GM23338 (cell line): Measurements from ENCODE around the gene ZNF354C. TPM values are rescaled to one million over a fixed set of nuclear protein-coding genes. Genes with fewer than 3 reads are reported as not detected.

Experiments
- ATAC-seq: fragments of 200-7000 bp; cut with Tn5 transposase; 3 replicates; pipeline ENCODE4 v1.9.1; 2020
- DNase-seq: peaks from one replicate; pipeline ENCODE4 v3.0.0-alpha.2; 2015; ENCODE audit warnings: low spot score
- H2AFZ ChIP-seq: fragments of 200-600 bp; sonication (generic); 2 replicates; pipeline ENCODE4 v1.8.0; 2016; ENCODE audit warnings: antibody characterized with exemption, mild to moderate bottlenecking, moderate library complexity
- H3F3A ChIP-seq: fragments of 200-600 bp; sonication (generic); replicated peaks from 2 replicates; pipeline ENCODE4 v1.8.0; 2017; ENCODE audit warnings: antibody characterized with exemption, mixed run types, low read depth
- H3K27ac ChIP-seq: fragments of 200-600 bp; sonication (generic); 2 replicates; pipeline ENCODE4 v1.6.1; 2016; ENCODE audit warnings: low read depth
- H3K27me3 ChIP-seq: fragments of 200-600 bp; sonication (generic); 2 replicates; pipeline ENCODE4 v1.8.0; 2016; ENCODE audit warnings: mild to moderate bottlenecking, mixed run types, moderate library complexity; ENCODE audit not compliant: insufficient read depth
- H3K36me3 ChIP-seq: fragments of 200-600 bp; sonication (generic); 2 replicates; pipeline ENCODE4 v1.8.0; 2016; ENCODE audit warnings: mild to moderate bottlenecking; ENCODE audit not compliant: insufficient read depth
- H3K4me1 ChIP-seq: fragments of 200-600 bp; sonication (generic); 2 replicates; pipeline ENCODE4 v1.8.0; 2016; ENCODE audit warnings: mild to moderate bottlenecking, moderate library complexity; ENCODE audit not compliant: insufficient read depth
- H3K4me2 ChIP-seq: fragments of 200-600 bp; sonication (generic); 2 replicates; pipeline ENCODE4 v1.7.1; 2017; ENCODE audit warnings: mixed run types
- H3K4me3 ChIP-seq: fragments of 200-600 bp; sonication (generic); 2 replicates; pipeline ENCODE4 v1.6.1; 2016; ENCODE audit warnings: mixed run types
- H3K79me2 ChIP-seq: fragments of 200-600 bp; sonication (generic); replicated peaks from 2 replicates; pipeline ENCODE4 v1.8.0; 2017; ENCODE audit warnings: mild to moderate bottlenecking; ENCODE audit not compliant: insufficient read depth
- H3K9me2 ChIP-seq: fragments of 200-600 bp; sonication (generic); 2 replicates; pipeline ENCODE4 v1.8.0; 2017; ENCODE audit not compliant: insufficient read depth
- H4K20me1 ChIP-seq: fragments of 200-600 bp; sonication (generic); replicated peaks from 2 replicates; pipeline ENCODE4 v1.8.0; 2017; ENCODE audit warnings: mild to moderate bottlenecking; ENCODE audit not compliant: insufficient read depth
- H3K27ac Mint-ChIP-seq: 2 replicates; pipeline ENCODE4 v1.8.0; 2020; ENCODE audit warnings: inconsistent platforms, mild to moderate bottlenecking, moderate library complexity, mixed read lengths
- H3K27me3 Mint-ChIP-seq: 3 replicates; pipeline ENCODE4 v1.8.0; 2022; ENCODE audit warnings: low read depth, mild to moderate bottlenecking, moderate library complexity, mixed read lengths, inconsistent platforms; ENCODE audit not compliant: insufficient read depth, poor library complexity
- H3K36me3 Mint-ChIP-seq: 3 replicates; pipeline ENCODE4 v1.8.0; 2021; ENCODE audit warnings: low read depth, mild to moderate bottlenecking, inconsistent platforms, moderate library complexity, mixed read lengths
- H3K4me1 Mint-ChIP-seq: 3 replicates; pipeline ENCODE4 v1.8.0; 2020; ENCODE audit warnings: mild to moderate bottlenecking, inconsistent platforms, mixed read lengths
- H3K4me3 Mint-ChIP-seq: 3 replicates; pipeline ENCODE4 v1.8.0; 2021; ENCODE audit warnings: moderate library complexity, mild to moderate bottlenecking, inconsistent platforms, mixed read lengths
- H3K9me3 Mint-ChIP-seq: 3 replicates; pipeline ENCODE4 v1.8.0; 2020; ENCODE audit warnings: moderate library complexity, mild to moderate bottlenecking, inconsistent platforms, mixed read lengths
- EZH2 ChIP-seq: fragments of 200-600 bp; sonication (generic); IDR thresholded peaks from one replicate; pipeline ENCODE4 v1.8.0; 2017; ENCODE audit warnings: antibody characterized with exemption, mild to moderate bottlenecking, low read depth; ENCODE audit not compliant: unreplicated experiment
- EZH2phosphoT487 ChIP-seq: fragments of 200-600 bp; sonication (generic); IDR thresholded peaks from one replicate; pipeline ENCODE4 v1.8.1; 2018; ENCODE audit warnings: antibody characterized with exemption; ENCODE audit not compliant: unreplicated experiment
- JUNB ChIP-seq: IDR thresholded peaks from one replicate; pipeline ENCODE4 v1.6.1; 2016; ENCODE audit warnings: antibody characterized with exemption; ENCODE audit not compliant: unreplicated experiment
- NANOG ChIP-seq: IDR thresholded peaks from 2 replicates; pipeline ENCODE4 v1.6.1; 2016; ENCODE audit warnings: antibody characterized with exemption, borderline replicate concordance
- POLR2AphosphoS5 ChIP-seq: IDR thresholded peaks from 2 replicates; pipeline ENCODE4 v1.6.1; 2016; ENCODE audit warnings: antibody characterized with exemption, low read depth
- ZNF114 ChIP-seq: fragments of 250-450 bp; sonication (Bioruptor Pico); IDR thresholded peaks from 2 replicates; pipeline ENCODE4 v1.5.0; 2020; ENCODE audit warnings: mild to moderate bottlenecking, moderate library complexity
- ZNF331 ChIP-seq: fragments of 250-450 bp; sonication (Bioruptor Pico); IDR thresholded peaks from 2 replicates; pipeline ENCODE4 v1.5.0; 2020; ENCODE audit warnings: low read depth, mild to moderate bottlenecking, moderate library complexity
- polyA plus RNA-seq: library from polyadenylated mRNA; unstranded; fragments of >200 nt; fragmentation: Nextera tagmentation; extraction: Ambion mirVana; gene quantifications from 2 replicates; pipeline ENCODE4 v1.2.1, GENCODE V29; 2016
- total RNA-seq: library from RNA; depleted of rRNA; stranded (reverse); fragments of >200 nt; shearing (Covaris generic); gene quantifications from 2 replicates; pipeline ENCODE4 v1.2.3, GENCODE V29; 2014
- TF ChIP-seq, protein P1 (sequence below): IDR thresholded peaks from one replicate; pipeline ENCODE4 v1.6.1; 2018; ENCODE audit warnings: antibody characterized with exemption; ENCODE audit not compliant: unreplicated experiment
- TF ChIP-seq, protein P2 (sequence below), 2 experiments: fragments of 200-600 bp in 1 of 2; sonication (generic) in 1 of 2; conservative IDR thresholded peaks; 2 replicates each; pipeline versions ENCODE4 v1.5.1 to v1.6.1; 2016 to 2017; ENCODE audit warnings: antibody characterized with exemption in 2 of 2, low read depth in 2 of 2, mild to moderate bottlenecking in 2 of 2, moderate library complexity in 1 of 2
- TF ChIP-seq, protein P3 (sequence below): IDR thresholded peaks from 2 replicates; pipeline ENCODE4 v1.6.1; 2016; ENCODE audit warnings: antibody characterized with exemption

ZNF354C gene
- total and polyA plus RNA-seq, 2 experiments from 2014 or later, result 1.6 to 11.3 TPM

DNA sequence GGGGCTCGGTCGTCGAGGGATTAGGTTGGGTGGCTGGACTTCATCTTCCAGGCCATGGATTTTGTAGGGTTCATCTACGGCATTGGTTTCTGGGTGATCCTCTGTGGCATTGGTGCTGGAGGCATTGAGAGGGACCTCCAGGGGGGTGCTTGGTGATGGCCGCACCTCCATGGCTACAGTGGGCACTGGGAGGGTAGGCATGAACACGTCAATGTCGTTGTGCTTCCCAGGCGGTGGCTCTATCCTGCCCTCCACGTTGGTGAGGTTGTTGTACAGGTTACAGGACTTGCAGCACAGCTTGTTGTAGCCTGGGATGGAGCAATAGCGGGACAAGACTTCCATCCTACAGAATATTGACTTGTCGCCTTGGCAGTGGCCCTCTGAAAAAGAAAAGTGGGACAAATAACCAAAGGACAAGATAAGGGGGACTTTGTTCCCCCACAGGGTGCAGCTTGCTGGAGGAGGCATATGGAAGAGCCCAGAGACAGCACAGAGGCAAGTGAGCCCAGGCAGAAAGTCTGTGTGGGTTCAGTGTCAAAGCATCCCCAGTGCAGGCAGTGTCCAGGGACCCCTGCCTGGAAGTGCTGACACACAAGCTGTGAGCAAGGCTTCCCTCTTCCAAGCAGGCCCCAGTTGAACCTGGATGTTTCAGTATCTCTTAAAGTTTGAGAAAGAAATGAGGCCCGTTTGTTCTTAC, 53.9 kb downstream of the ZNF354C start:
- peaks cover 98% of the 10 kb centered on the region for H3K9me3 Mint-ChIP-seq

DNA sequence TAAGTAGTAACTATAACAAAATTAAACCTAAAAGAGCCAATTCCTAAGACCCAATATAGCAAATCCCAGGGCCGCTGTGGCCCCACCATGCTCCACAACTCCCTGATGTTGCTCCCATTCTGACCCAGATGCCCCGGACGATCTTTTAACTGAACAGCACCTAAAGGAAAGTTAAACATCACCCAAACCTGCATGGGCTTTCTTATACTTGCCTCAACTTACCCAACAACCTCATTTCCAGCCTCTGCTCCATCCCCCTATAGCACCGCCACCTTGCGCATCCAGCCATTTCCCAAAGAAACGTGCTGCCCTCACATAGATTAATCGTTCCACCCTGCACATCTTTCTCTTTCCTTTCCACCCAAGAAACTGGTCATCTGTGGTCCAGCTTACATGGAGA, 54.6 kb downstream of the ZNF354C start:
- Histone ChIP-seq H3K9me2 (no peaks in the 10 kb centered on the region), H3K4me2 (no peak overlapping the region), H3K79me2 (no peaks in the 10 kb centered on the region), H3F3A (no peaks in the 10 kb centered on the region), H3K4me3 (no peak overlapping the region), H2AFZ (no peak overlapping the region), H3K36me3 (no peaks in the 10 kb centered on the region), H4K20me1 (no peaks in the 10 kb centered on the region), H3K27ac (no peak overlapping the region), H3K27me3 (no peaks in the 10 kb centered on the region), H3K4me1 (no peaks in the 10 kb centered on the region)
- Mint-ChIP-seq H3K4me1 (no peaks in the 10 kb centered on the region), H3K27ac (no peak overlapping the region), H3K4me3 (no peak overlapping the region), H3K27me3 (peaks cover 3% of the 10 kb centered on the region), H3K9me3 (peaks cover 97% of the 10 kb centered on the region), H3K36me3 (peaks cover 40% of the 10 kb centered on the region)
- ATAC-seq, result no peak
- no peak for DNase-seq
- TF ChIP-seq, protein P1, sequence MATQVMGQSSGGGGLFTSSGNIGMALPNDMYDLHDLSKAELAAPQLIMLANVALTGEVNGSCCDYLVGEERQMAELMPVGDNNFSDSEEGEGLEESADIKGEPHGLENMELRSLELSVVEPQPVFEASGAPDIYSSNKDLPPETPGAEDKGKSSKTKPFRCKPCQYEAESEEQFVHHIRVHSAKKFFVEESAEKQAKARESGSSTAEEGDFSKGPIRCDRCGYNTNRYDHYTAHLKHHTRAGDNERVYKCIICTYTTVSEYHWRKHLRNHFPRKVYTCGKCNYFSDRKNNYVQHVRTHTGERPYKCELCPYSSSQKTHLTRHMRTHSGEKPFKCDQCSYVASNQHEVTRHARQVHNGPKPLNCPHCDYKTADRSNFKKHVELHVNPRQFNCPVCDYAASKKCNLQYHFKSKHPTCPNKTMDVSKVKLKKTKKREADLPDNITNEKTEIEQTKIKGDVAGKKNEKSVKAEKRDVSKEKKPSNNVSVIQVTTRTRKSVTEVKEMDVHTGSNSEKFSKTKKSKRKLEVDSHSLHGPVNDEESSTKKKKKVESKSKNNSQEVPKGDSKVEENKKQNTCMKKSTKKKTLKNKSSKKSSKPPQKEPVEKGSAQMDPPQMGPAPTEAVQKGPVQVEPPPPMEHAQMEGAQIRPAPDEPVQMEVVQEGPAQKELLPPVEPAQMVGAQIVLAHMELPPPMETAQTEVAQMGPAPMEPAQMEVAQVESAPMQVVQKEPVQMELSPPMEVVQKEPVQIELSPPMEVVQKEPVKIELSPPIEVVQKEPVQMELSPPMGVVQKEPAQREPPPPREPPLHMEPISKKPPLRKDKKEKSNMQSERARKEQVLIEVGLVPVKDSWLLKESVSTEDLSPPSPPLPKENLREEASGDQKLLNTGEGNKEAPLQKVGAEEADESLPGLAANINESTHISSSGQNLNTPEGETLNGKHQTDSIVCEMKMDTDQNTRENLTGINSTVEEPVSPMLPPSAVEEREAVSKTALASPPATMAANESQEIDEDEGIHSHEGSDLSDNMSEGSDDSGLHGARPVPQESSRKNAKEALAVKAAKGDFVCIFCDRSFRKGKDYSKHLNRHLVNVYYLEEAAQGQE, result no peak
- TF ChIP-seq, protein P2, sequence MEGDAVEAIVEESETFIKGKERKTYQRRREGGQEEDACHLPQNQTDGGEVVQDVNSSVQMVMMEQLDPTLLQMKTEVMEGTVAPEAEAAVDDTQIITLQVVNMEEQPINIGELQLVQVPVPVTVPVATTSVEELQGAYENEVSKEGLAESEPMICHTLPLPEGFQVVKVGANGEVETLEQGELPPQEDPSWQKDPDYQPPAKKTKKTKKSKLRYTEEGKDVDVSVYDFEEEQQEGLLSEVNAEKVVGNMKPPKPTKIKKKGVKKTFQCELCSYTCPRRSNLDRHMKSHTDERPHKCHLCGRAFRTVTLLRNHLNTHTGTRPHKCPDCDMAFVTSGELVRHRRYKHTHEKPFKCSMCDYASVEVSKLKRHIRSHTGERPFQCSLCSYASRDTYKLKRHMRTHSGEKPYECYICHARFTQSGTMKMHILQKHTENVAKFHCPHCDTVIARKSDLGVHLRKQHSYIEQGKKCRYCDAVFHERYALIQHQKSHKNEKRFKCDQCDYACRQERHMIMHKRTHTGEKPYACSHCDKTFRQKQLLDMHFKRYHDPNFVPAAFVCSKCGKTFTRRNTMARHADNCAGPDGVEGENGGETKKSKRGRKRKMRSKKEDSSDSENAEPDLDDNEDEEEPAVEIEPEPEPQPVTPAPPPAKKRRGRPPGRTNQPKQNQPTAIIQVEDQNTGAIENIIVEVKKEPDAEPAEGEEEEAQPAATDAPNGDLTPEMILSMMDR (conservative IDR thresholded peaks at IDR 0.05; ENCODE audit: low read depth in 2 of 2), result no peak
- TF ChIP-seq, protein P3, sequence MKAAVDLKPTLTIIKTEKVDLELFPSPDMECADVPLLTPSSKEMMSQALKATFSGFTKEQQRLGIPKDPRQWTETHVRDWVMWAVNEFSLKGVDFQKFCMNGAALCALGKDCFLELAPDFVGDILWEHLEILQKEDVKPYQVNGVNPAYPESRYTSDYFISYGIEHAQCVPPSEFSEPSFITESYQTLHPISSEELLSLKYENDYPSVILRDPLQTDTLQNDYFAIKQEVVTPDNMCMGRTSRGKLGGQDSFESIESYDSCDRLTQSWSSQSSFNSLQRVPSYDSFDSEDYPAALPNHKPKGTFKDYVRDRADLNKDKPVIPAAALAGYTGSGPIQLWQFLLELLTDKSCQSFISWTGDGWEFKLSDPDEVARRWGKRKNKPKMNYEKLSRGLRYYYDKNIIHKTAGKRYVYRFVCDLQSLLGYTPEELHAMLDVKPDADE, result no peak
- TF ChIP-seq NANOG (no peak), POLR2AphosphoS5 (no peak), ZNF114 (CRISPR knock-in tag) (no peak), ZNF331 (CRISPR knock-in tag) (no peak), JUNB (no peak), EZH2phosphoT487 (no peak), EZH2 (no peak)

More for the DNA sequence above, 53.9 kb downstream of the ZNF354C start:
- H3K4me3 Mint-ChIP-seq, result no peak overlapping the region
- ATAC-seq, result no peak
- no peak overlapping the region for H3K4me3 ChIP-seq
- no peaks in the 10 kb centered on the region for H3K27me3 ChIP-seq
- H3K27ac ChIP-seq, result no peak overlapping the region
- no peak overlapping the region for H2AFZ ChIP-seq
- no peak for DNase-seq
- H3F3A ChIP-seq, result no peaks in the 10 kb centered on the region
- H3K4me2 ChIP-seq, result no peak overlapping the region
- peaks cover 43% of the 10 kb centered on the region; the same call in 2 of the 3 replicates for H3K36me3 Mint-ChIP-seq
- no peak overlapping the region for H3K27ac Mint-ChIP-seq
- H3K9me2 ChIP-seq, result no peaks in the 10 kb centered on the region
- H3K4me1 Mint-ChIP-seq, result no peaks in the 10 kb centered on the region
- H4K20me1 ChIP-seq, result no peaks in the 10 kb centered on the region
- no peaks in the 10 kb centered on the region for H3K79me2 ChIP-seq
- peaks cover 3% of the 10 kb centered on the region for H3K27me3 Mint-ChIP-seq
- no peaks in the 10 kb centered on the region for H3K4me1 ChIP-seq
- TF ChIP-seq NANOG, result no peak
- H3K36me3 ChIP-seq, result no peaks in the 10 kb centered on the region
